A172 (cell line): ENCODE data around the gene POLR2C. TPM values are rescaled to one million over a fixed set of nuclear protein-coding genes. Genes with fewer than 3 reads are reported as not detected.
"Not testable (repeated sequence)": the region's sequence is repeated elsewhere in the genome, so short reads cannot be mapped to it uniquely, and the experiment has no call there.

Source experiments
- DNase-seq: peaks from one replicate; pipeline ENCODE4 v3.0.0-alpha.2; 2015; ENCODE audit warnings: low spot score
- total RNA-seq: library from RNA; depleted of rRNA; stranded (reverse); fragments of >200 nt; shearing (Covaris generic); gene quantifications from 2 replicates; pipeline ENCODE4 v1.2.3, GENCODE V29; 2014; rRNA removed

Gene POLR2C
- total RNA-seq, result 141 and 174 TPM in 2 replicates

GRCh38 chr16:57462209-57462977, at the start of gene POLR2C:
TSS of gene POLR2C (plus strand) at chr16:57462679. CDS start at chr16:57462725, 46 bp downstream.
- peak; percentile 63 for DNase-seq

DNA sequence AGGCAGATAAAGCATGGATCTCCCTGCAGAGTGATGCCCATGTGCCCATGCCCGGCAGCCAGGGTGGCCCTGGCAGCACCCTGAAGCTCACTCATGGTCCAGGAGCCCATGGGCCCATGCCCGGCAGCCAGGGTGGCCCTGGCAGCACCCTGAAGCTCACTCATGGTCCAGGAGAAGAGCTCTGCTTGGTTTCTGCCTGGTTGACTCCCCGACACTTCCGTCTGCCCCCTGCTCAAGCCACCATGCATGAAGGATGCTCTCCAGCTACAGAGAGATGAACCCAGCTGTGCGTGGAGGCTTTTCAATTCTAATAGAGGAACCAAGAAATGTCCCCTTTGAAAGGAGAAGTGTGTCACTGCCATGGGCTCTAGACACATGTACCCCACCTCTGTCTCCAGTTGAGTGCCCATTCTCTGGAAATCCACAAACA, 49.2 kb upstream of the POLR2C start:
- DNase-seq, result no peak

DNA sequence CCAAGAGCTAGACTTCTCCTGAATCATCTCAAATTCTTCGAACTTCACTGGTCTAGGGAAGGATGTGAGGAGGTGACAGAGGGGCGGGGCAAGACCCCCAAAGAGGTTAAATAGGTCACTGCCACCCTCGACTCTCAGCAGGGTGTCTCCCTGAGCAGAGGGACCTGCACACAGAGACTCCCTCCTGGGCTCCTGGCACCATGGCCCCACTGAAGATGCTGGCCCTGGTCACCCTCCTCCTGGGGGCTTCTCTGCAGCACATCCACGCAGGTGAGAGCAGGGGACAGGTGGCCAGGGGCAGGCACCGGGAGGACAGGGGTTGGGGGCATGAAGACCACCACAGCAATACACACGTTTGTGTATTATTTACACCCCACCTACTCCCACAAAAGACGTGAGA, 48.7 kb upstream of the POLR2C start:
- no peak for DNase-seq

DNA sequence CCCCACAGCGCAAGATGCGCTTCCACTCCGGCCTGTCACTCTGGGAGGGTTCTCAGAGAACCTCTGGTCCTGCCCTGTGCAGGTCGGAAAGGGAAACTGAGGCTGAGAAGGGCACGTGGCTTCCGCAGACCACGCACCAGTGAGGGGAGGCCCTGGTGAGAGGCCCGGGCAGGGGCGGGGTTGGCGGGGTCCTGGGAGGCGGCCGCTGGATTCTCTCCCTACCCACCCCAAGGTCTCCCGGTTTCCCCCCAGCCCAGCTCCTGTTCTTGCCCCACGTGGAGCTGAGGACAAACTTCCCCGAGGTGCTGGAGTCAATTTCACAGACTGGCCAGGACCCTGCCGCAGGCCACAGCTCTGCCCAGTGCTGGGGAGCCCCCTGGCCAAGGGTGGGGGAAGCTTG, 46.4 kb upstream of the POLR2C start:
- DNase-seq, result no peak

DNA sequence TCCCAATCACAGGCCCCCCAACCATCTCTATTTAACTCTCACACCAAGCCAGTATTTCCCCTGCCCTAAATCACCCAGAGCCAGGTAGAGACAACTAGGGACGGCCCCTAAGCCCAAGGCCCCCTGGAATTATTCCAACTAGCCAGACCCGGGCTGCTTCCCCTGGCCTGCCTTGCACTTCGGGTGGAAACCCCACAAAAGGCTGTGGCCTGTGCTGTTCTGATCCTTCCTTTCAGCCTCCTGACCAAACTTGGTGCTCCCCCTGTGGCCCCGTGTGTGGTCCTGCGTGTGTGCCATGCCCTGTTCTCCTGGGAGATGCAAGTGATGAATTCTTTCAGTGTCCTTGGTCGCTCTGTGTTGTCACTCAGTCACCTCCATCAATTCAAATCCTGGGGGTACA, 43.0 kb upstream of the POLR2C start:
- DNase-seq, result no peak

DNA sequence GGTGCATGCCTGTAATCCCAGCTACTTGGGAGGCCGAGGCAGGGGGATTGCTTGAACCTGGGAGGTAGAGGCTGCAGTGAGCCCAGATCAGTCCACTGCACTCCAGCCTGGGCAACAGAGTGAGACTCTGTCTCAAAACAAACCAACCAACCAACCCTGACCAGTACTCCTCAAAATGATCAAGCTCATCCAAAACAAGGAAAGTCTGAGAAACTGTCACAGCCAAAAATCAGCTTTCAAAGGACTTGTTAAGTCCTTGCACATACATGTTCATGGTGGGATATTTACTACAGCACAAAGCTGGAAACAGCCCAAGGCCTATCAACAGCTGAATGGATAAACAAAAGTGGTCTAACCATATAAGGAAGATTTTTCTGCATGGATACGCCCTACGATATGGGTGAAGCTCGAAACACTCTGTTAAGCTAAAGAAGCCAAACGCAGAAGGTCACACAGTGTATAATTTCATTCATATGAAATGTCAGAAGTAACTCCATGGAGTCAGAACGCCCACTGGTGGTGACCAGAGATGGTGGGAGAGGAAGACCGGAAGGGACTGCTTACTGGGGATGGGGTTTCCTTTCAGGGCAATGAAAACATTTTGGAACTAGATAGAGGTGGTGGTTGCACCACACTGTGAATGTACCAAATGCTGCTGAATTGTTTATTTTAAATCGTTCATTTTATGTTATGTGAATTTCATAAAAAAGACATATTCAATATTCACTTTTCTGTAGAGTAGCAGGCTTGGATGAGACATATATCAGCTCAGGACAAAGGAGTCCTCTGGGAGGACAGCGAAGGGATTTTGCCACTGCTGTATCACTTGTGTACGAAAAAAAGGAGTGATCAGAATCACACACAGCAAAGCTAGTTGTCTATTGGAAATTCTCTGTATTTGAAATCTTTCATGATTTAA, 40.2 kb upstream of the POLR2C start:
- peak; percentile 59 for DNase-seq

DNA sequence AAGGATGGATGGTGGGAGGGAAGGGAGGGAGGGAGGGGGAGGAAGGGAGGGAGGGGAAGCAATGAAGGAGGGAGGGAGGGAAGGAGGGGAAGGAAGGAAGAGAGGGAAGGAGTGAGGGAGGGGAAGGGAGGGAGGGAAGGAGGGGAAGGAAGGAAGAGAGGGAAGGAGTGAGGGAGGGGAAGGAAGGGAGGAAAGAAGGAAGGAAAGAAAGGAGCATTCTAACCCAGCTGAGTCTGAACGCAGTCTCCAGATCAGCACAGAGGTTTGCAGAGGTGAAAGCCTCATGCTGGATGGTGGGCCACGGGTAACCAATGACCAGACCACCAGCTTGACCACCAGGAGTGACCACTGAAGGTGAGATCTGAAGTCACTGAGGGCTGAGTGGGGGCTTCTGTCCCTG, 39.3 kb upstream of the POLR2C start:
- no peak for DNase-seq

DNA sequence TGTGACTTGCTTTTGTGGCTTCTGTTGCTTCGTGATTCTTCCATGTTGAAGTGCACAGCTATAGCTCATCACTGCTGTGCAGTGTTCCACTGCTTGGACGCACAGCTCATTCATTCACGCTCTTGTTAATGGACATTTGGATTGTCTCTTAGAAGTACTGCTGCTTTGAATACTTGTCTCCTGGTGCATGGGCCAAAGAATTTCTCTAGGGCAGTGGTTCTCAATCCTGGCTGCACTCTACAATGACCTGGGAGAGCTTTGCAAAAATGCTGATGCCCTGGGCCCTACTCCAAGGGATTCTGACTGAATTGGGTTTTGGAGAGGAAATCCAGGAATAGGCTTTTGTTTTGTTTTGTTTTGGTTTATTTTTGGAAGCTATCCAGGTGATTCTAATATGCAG, 37.9 kb upstream of the POLR2C start:
- no peak for DNase-seq

DNA sequence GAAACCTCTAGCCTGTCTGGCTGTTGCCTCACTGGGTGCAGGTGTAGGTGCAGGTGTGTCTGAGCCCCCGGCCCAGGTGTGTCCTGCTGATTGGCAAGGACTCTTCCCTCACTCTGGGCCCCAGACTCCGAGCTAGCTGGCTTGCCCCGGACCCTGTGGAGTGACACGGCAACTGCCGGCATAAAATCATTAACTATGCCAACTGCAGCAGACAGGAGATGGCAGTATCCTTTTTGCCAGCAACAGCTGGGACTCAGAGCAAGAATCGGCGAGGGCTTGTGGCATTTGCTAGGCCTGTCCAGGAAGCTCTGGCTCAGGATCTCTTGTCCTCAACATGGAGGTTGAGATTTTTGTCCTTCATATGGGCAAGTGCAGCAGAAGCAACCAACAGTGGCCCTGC, 36.1 kb upstream of the POLR2C start:
- DNase-seq, result no peak

- no peak for DNase-seq
These were observed 35.2 kb upstream of the POLR2C start for GRCh38 chr16:57427307-57427706.

- no peak for DNase-seq
These were observed 34.7 kb upstream of the POLR2C start for GRCh38 chr16:57427824-57428223.

DNA sequence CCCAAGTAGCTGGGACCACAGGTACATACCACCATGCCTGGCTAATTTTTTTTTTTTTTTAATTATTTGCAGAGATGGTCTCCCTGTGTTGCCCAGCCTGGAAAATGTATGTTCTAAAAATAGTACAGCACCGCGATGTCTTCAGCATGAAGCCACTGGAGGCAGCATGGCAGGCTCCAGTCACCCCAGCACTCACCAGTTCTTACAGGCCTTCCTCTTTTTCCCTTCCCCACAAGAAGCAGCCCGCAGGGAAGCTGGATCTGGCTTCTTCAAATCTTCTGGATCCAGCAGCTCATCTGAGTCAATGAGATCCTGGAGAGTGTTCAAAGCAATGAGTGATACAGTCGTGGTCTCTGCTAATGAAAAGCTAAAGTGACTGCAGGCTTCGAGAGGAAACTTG, 31.5 kb upstream of the POLR2C start:
- no peak for DNase-seq

GRCh38 chr16:57432505-57432904, 30.0 kb upstream of the POLR2C start:
- no peak for DNase-seq

- no peak for DNase-seq
These were observed 29.5 kb upstream of the POLR2C start for GRCh38 chr16:57432989-57433388.

GRCh38 chr16:57434003-57434402, 28.5 kb upstream of the POLR2C start:
- DNase-seq, result no peak

GRCh38 chr16:57435838-57436237, 26.6 kb upstream of the POLR2C start:
- DNase-seq, result no peak

GRCh38 chr16:57439947-57440346, 22.5 kb upstream of the POLR2C start:
- not testable (repeated sequence) for DNase-seq

- DNase-seq, result not testable (repeated sequence)
These were observed 21.9 kb upstream of the POLR2C start for GRCh38 chr16:57440551-57440950.

GRCh38 chr16:57444711-57445110, 17.8 kb upstream of the POLR2C start:
- no peak for DNase-seq

DNA sequence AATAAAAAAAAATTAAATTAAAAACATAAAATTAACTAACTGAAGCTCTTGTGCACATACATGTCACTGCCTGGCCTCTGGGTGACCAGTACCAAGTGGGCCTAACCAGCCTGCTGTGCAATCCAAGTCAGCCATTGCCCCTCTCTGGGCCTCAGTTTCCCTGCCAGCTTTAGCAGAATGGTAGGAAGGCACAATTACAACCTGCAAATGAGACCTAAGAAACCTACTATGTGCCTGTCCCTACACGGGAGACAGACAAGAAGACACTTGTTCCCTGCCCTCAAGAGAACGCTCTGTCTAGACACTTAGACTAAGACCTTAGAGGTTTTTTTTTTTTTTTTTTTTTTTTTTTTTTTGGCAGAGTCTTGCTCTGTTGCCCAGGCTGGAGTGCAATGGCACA, 17.0 kb upstream of the POLR2C start:
- no peak for DNase-seq

- DNase-seq, result peak; percentile 54
These were observed 15.8 kb upstream of the POLR2C start for GRCh38 chr16:57446531-57447185.
